PC-9 (cell line): Measurements from ENCODE around the gene CECR2.

Experiments
- CTCF ChIP-seq: fragments of 200-600 bp; sonication (generic); conservative IDR thresholded peaks from 2 replicates; pipeline ENCODE4 v1.6.1; 2017; ENCODE audit warnings: mixed run types, antibody characterized with exemption, mild to moderate bottlenecking, moderate library complexity
- EZH2 ChIP-seq: fragments of 200-600 bp; sonication (generic); IDR thresholded peaks from 2 replicates; pipeline ENCODE4 v1.8.0; 2017; ENCODE audit warnings: antibody characterized with exemption, low read depth

DNA sequence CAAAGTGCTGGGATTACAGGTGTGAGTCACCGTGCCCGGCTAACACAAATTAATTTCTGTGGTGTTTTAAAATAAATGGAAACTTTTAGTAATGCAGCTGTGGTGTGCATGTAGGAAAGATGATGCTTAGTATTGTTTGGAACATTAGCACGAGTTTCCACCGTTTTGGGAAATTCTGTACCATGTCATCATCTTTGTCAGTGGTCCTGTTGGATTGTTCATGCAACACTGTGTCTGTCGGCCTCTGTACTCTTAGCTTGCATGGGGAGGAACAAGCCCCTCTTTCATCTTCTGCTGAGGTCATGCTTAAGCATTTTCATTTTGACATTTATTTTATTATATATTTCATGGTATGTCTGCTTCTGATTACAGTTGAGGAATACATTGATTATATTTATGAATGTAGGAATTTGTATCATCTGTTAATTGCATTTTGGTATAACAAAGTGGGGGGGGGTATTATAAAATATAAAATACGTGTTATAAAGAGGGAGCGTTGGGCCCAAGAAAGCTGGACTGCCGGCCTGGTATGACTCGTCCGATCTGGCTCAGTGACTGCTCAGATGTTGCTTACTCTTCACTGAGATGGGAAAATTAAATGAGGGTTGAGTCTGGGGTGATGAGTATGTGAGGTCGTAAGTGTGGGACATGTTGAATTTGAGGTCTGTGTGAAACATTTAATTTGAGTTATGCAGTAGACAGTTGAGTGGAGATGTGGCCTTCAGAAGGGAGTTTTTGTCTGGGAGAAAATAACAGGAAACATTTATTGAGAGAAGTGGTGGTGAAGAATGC is 28.7 kb downstream of the CECR2 start:
- no peak for TF ChIP-seq CTCF
- no peak for TF ChIP-seq EZH2
